ENCODE data around the gene MBOAT2. TPM values are rescaled to one million over a fixed set of nuclear protein-coding genes. Genes with fewer than 3 reads are reported as not detected.
"Not testable (repeated sequence)": the region's sequence is repeated elsewhere in the genome, so short reads cannot be mapped to it uniquely, and the experiment has no call there.

MBOAT2 gene
- total and polyA plus RNA-seq, 11 donors = 4.5 to 34.9 (median 16.1) TPM

DNA sequence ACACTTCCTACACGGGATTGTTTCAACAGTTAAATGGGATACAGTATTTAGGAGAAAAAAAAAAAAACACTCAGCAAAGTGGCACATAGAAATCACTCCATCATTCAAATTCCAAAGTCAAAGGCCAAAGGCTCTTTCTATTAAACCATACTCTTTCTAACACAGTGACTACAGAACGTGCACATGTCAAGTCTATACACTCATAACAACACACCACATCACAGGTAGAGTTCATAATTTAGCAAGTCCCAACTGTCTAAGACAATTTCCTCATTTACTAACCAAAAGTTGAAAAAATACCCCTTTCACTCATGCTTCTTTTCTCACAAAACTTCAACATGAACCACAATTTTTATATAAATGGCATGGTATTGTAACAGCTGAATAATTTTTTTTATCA, 70.8 kb downstream of the MBOAT2 start:
- no peaks in the 10 kb centered on the region for H3K36me3 ChIP-seq
- 82 to 91% (median 87%) methylated on average over 2 of the region's 2 CpGs for WGBS, 4 donors
- no peaks in the 10 kb centered on the region for H3K27me3 ChIP-seq
- no peak for DNase-seq
- no peak for TF ChIP-seq POLR2A (IDR thresholded peaks at IDR 0.05)
- TF ChIP-seq, protein P1, sequence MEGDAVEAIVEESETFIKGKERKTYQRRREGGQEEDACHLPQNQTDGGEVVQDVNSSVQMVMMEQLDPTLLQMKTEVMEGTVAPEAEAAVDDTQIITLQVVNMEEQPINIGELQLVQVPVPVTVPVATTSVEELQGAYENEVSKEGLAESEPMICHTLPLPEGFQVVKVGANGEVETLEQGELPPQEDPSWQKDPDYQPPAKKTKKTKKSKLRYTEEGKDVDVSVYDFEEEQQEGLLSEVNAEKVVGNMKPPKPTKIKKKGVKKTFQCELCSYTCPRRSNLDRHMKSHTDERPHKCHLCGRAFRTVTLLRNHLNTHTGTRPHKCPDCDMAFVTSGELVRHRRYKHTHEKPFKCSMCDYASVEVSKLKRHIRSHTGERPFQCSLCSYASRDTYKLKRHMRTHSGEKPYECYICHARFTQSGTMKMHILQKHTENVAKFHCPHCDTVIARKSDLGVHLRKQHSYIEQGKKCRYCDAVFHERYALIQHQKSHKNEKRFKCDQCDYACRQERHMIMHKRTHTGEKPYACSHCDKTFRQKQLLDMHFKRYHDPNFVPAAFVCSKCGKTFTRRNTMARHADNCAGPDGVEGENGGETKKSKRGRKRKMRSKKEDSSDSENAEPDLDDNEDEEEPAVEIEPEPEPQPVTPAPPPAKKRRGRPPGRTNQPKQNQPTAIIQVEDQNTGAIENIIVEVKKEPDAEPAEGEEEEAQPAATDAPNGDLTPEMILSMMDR (IDR thresholded peaks at IDR 0.05) = no peak
- H3K27ac ChIP-seq = no peak overlapping the region
- intact Hi-C loops (cut with DNase I) = no loop called here
- ATAC-seq = no peak
- peaks cover 0 to 3% (median 0%) of the 10 kb centered on the region in 12 donors for H3K9me3 ChIP-seq
- no peak overlapping the region for H3K4me3 ChIP-seq
- peaks cover 0 to under 1% (median 0%) of the 10 kb centered on the region in 12 donors for H3K4me1 ChIP-seq

DNA sequence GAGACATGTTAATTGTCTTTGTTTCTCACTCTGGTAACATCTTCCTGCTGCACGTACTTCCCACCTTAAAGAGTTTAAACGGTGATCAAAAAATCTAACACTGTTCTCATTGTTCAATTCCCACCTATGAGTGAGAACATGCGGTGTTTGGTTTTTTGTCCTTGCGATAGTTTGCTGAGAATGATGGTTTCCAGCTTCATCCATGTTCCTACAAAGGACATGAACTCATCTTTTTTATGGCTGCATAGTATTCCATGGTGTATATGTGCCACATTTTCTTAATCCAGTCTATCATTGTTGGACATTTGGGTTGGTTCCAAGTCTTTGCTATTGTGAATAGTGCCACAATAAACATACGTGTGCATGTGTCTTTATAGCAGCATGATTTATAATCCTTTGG, 73.3 kb downstream of the MBOAT2 start:
- H3K9me3 ChIP-seq; H3K4me3 ChIP-seq; H3K27ac ChIP-seq; H3K27me3 ChIP-seq; DNase-seq; H3K4me1 ChIP-seq; intact Hi-C loops (cut with DNase I); H3K36me3 ChIP-seq; ATAC-seq: not testable (repeated sequence)
- 93 to 99% (median 98%) methylated on average over 4 to 5 of the region's 5 CpGs for WGBS, 4 donors

DNA sequence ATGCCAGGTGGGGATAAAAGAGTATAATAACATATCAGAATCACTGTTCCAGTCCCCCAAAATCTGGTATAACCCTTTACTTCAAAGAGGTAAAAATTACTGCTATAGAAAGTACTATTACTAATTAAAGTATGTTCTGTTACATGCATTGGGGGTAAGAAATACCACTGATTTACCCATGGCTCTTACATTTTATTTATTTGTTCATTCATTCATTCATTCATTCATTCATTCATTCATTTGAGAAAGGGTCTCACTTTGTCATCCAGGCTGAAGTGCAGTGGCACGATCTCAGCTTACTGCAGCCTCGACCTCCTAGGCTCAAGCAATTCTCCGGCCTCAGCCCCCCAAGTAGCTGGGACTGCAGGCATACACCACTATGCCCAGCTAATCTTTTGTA, 74.4 kb downstream of the MBOAT2 start:
- intact Hi-C loops (cut with DNase I) = no loop called here
- WGBS, 4 donors = 96 to 98% (median 97%) methylated on average over 3 of the region's 3 CpGs
- H3K27ac ChIP-seq = no peak overlapping the region
- TF ChIP-seq, protein P1 (IDR thresholded peaks at IDR 0.05) = no peak
- no peak for TF ChIP-seq POLR2A (IDR thresholded peaks at IDR 0.05)
- no peaks in the 10 kb centered on the region for H3K36me3 ChIP-seq
- H3K4me3 ChIP-seq = no peak overlapping the region
- no peak for ATAC-seq
- H3K27me3 ChIP-seq = no peaks in the 10 kb centered on the region
- peaks cover 0 to 4% (median 0%) of the 10 kb centered on the region in 12 donors for H3K4me1 ChIP-seq
- peaks cover 0 to 3% (median 0%) of the 10 kb centered on the region in 12 donors for H3K9me3 ChIP-seq
- DNase-seq = no peak

DNA sequence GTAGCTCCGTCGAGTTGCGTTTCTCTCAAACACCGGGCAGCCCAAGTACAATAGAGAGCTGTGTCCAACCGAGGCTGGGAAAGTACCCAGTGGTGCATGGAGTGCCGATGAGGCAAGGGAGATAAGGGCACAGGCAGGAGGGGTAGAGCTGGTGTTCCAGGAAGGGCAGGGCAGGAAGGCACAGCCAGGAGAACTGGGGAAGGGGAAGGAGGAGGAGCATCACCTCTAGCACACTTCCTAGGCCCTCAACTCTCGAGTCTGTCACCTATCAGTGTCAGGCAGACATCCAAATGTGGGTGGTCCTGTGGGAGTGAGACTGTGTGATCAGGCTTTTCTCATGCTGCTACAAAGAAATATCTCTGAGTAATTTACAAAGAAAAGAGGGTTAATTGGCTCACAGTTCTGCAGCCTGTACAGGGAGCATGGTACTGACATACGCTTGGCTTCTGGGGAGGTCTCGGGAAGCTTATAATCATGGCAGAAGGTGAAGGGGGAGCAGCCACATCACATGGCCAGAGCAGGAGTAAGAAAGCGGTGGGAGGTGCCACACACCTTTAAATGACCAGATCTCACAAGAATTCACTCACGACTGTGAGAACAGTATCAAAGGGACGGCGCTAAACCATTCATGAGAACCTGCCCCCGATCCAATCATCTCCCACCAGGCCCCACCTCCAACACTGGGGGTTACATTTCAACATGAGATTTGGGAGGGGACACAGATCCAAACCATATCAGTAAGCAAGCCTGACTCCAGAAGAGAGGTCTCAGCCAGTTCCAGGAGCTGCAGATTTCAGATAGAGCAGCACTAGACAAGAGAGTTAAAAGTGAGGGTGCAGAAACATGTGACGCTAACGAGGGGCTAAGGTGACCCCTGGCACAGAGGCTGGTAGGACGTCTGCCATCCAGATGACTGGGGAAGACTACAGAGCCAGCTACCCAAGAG, 75.7 kb downstream of the MBOAT2 start:
- intact Hi-C loops (cut with DNase I) = no loop called here
- TF ChIP-seq, protein P1 (IDR thresholded peaks at IDR 0.05) = no peak
- TF ChIP-seq POLR2A (IDR thresholded peaks at IDR 0.05) = no peak
- DNase-seq = peak in 3 of 5 donors; percentile 15 to 42 (median 21)
- Histone ChIP-seq H3K4me3 (no peak overlapping the region), H3K4me1 (peaks cover 0 to 4% (median 0%) of the 10 kb centered on the region in 12 donors), H3K27me3 (no peaks in the 10 kb centered on the region), H3K9me3 (peaks cover 0 to 3% (median 0%) of the 10 kb centered on the region in 12 donors), H3K27ac (no peak overlapping the region), H3K36me3 (no peaks in the 10 kb centered on the region)
- 75 to 79% (median 77%) methylated on average over 17 of the region's 17 CpGs for WGBS, 4 donors
- ATAC-seq = peak; percentile 67 to 82 (median 74)
